Measurements from ENCODE around the gene SYNGR1. TPM values are rescaled to one million over a fixed set of nuclear protein-coding genes. Genes with fewer than 3 reads are reported as not detected.

Gene SYNGR1
- total RNA-seq, 1 experiment from 2014 or later: 17.8 TPM

GRCh38 chr22:39381930-39382329, 32.1 kb downstream of the SYNGR1 start:
- in situ Hi-C loops (cut with HindIII; ENCODE audit: low pct_unique_long_range_greater_than_20kb, low sequenced_read_pairs) (no loop called here), intact Hi-C loops (cut with micrococcal nuclease; ENCODE audit: unreplicated experiment) (no loop called here)
- no peak for TF ChIP-seq CTCF (IDR thresholded peaks at IDR 0.05)
- TF ChIP-seq TCF7L2 (IDR thresholded peaks at IDR 0.05; ENCODE audit: low read depth, low read length): no peak
- TF ChIP-seq POLR2AphosphoS5 (IDR thresholded peaks at IDR 0.05; ENCODE audit: low read depth, low read length): no peak
- no peak for TF ChIP-seq SIN3A (IDR thresholded peaks at IDR 0.05; ENCODE audit: borderline replicate concordance, insufficient read depth, low read depth, low read length)
- TF ChIP-seq REST (IDR thresholded peaks at IDR 0.05; ENCODE audit: insufficient read depth in 1 of 2, low read depth in 2 of 2, low read length in 1 of 2): no peak
- ChIA-PET POLR2A (no interaction called here), CTCF (no interaction called here)
- Histone ChIP-seq H3K9me3 (ENCODE audit: control insufficient read depth, insufficient read depth, low read depth, low read length) (no peaks in the 10 kb centered on the region), H3K27me3 (ENCODE audit: control insufficient read depth, insufficient read depth, low read length) (no peaks in the 10 kb centered on the region), H3K27ac (ENCODE audit: low read length) (no peak overlapping the region), H3K36me3 (ENCODE audit: control insufficient read depth, insufficient read depth, low read length) (no peaks in the 10 kb centered on the region), H3K4me3 (ENCODE audit: low read depth in 2 of 2, low read length in 2 of 2) (no peak overlapping the region), H3K4me1 (ENCODE audit: control insufficient read depth, insufficient read depth, low read length) (no peaks in the 10 kb centered on the region)
- BruUV-seq (replicated peaks): no TSS peak
- no peak for DNase-seq (ENCODE audit: low read depth, low spot score)
- no peak for ATAC-seq

- TF ChIP-seq REST (IDR thresholded peaks at IDR 0.05; ENCODE audit: insufficient read depth in 1 of 2, low read depth in 2 of 2, low read length in 1 of 2) (no peak), POLR2AphosphoS5 (IDR thresholded peaks at IDR 0.05; ENCODE audit: low read depth, low read length) (no peak), SIN3A (IDR thresholded peaks at IDR 0.05; ENCODE audit: borderline replicate concordance, insufficient read depth, low read depth, low read length) (no peak), CTCF (IDR thresholded peaks at IDR 0.05) (no peak), TCF7L2 (IDR thresholded peaks at IDR 0.05; ENCODE audit: low read depth, low read length) (no peak)
- no peaks in the 10 kb centered on the region for H3K36me3 ChIP-seq (ENCODE audit: control insufficient read depth, insufficient read depth, low read length)
- H3K9me3 ChIP-seq (ENCODE audit: control insufficient read depth, insufficient read depth, low read depth, low read length): no peaks in the 10 kb centered on the region
- DNase-seq (ENCODE audit: low read depth, low spot score) (no peak), ATAC-seq (no peak)
- H3K4me3 ChIP-seq (ENCODE audit: low read depth in 2 of 2, low read length in 2 of 2): no peak overlapping the region
- no TSS peak for BruUV-seq (replicated peaks)
- no peaks in the 10 kb centered on the region for H3K4me1 ChIP-seq (ENCODE audit: control insufficient read depth, insufficient read depth, low read length)
- POLR2A ChIA-PET: no interaction called here
- no peak overlapping the region for H3K27ac ChIP-seq (ENCODE audit: low read length)
- H3K27me3 ChIP-seq (ENCODE audit: control insufficient read depth, insufficient read depth, low read length): no peaks in the 10 kb centered on the region
- CTCF ChIA-PET: no interaction called here
- intact Hi-C loops (cut with micrococcal nuclease; ENCODE audit: unreplicated experiment) (no loop called here), in situ Hi-C loops (cut with HindIII; ENCODE audit: low pct_unique_long_range_greater_than_20kb, low sequenced_read_pairs) (no loop called here)
Measured at GRCh38 chr22:39382410-39382809, 32.6 kb downstream of the SYNGR1 start.
